ENCODE results near the gene TRAP1.
"Not testable (repeated sequence)": the region's sequence is repeated elsewhere in the genome, so short reads cannot be mapped to it uniquely, and the experiment has no call there.

The TRAP1 gene

GRCh38 chr16:3735541-3735940 lies 18.2 kb upstream of the TRAP1 start:
- no peak for DNase-seq

DNA sequence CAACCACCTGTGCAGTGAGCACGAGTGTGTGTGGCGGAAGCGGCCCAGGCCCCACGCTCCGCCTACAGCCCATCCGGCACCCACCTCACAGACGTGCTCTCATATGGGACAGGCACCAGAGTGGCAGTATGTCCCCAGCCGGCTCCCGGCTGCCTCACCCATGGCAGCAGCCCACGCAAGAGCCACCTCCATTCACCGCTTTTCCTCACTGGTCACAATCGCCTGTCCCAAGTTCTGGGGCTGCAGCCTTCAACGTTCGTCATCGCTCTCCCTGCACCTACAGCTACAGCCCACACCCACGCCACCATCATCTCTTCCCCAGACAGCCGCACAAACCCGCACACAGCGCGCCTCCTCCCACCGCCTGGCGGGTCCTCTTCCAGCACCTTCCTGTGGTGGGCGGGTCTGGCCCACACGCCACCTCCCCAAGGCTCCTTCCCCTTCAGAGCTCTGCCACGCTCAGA lies 17.5 kb upstream of the TRAP1 start:
- DNase-seq, result no peak

DNA sequence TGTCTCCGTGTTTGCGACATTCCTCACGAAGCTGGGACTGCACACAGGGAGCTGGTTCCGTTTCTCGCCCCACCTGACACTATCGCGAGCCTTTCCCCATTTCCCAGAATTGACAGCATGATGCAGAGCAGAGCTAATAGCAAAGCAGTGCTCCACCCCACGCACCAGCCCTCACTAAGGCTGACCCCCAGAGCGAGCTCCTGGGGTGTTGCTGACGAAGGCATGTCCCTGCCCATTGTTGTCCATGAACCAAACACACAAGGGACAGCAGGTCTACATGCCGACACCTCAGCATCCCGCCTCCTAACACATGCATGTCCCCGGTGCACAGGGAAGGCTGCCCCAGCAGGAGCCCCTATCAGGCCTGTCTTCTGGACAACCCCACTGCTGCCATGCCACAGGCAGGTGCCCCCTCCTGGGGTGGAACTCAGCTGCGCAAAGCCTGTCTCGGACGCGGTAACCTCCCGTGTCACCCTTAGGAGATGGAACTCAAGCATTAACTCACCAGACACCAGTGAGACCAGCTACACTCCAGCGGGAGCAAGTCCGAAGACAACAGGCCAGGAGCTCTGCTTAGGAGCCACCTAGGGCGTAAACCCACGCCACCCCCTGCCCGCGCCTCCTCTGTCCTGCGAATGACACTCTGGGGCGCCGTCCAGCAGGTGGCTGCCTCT lies 16.9 kb upstream of the TRAP1 start:
- DNase-seq, result no peak

DNA sequence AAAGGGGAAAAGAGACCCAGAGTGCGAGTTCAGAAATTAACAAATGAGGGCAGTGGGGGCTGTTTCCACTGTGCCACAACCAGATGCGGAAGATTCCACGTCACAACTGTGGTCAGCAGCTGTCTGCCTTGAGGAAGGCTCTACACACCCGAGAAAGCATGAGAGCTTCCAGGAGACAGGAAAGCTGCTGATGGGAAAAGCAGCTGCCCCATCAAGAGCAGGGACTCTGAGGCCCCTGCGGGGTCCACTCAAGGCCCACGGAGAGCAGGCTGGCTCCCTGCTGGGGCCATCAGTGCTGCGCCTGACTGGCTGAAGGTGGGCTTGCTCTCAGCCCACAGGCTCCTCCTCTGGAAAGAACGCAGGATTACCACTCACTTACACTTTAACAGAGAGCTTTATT lies 14.8 kb upstream of the TRAP1 start:
- no peak for DNase-seq

DNA sequence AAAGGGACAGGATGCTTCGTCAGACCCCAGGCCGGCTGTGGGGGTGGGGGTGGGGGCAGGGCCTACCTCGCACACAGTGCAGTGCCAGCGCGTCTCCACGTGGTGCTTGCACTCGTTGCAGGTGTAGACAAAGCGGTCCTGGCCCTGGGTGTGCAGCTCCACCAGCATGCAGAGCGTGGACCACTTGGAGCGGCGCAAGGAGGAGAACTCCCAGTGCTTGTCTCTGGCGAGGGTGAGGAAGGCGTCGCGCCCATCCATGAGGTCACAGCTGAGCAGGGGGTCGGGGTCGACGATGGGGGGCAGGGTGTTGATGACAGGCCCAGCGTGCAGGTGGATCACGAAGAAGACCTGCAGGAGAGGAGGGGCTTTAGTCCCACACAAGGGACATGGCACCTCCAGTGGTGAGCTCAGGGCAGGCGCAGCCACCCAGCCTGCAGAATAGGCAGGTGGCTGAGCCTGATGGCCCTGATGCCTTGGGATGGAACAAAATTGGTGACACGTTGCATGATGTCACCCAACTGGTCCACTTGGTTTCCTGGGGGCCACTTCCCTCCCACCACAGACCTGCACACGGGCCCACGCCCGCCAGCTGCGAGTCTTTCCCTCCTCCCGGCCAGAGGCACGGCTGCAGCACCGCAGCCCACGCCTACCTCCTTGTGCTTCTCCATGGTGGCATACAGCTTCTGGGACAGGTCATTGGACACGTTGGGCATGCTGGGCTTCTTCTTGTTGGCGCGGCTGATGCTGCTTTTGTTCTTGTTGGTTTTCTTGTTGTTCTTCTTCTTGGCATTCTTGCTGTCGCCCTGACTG lies 14.0 kb upstream of the TRAP1 start:
- DNase-seq, result no peak

DNA sequence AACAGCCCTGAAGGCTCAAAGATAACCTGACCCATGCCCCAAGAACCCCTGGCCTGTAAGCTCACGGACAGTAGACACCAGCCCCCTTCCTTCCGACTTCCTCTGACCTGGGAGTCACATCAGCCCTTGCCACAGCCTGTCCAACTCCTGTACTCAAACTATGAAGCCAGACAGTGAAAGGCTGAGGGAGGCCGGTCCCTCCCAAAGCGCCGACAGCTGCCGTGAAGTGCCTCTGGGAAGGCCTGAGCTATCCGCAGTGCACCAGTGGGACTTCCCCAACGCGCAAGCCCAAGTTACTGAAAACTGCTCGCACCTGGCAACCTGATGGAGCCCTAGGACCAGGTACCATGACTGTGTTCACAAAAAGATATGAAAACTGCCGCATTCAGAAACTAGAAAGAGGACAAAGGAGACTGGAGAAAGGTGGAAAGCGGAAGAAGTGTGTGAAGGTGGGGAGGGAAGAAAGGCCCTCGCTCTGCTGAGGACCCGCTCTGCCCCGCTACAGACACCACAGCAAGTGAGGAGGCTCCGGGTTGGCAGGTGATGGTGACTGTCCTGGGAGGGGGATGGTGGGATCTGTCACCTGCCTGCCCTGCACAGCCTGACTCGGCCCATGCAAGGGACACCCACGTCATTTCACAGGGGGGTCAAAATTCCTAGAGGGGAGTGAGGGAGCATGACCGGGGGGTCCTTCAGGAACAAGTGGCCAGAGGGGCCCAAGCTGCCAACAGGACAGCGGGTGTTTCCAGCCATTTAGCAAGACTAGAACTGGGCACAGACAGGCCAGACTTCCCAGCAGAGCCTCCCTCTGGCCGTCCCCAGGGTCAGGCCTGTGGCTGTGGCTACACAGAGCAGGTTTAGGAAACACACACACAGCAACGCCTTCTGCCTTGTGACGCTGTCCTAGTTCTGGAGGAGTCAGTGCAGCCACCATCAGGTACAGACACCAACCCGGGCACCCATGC lies 13.1 kb upstream of the TRAP1 start:
- DNase-seq, result no peak

DNA sequence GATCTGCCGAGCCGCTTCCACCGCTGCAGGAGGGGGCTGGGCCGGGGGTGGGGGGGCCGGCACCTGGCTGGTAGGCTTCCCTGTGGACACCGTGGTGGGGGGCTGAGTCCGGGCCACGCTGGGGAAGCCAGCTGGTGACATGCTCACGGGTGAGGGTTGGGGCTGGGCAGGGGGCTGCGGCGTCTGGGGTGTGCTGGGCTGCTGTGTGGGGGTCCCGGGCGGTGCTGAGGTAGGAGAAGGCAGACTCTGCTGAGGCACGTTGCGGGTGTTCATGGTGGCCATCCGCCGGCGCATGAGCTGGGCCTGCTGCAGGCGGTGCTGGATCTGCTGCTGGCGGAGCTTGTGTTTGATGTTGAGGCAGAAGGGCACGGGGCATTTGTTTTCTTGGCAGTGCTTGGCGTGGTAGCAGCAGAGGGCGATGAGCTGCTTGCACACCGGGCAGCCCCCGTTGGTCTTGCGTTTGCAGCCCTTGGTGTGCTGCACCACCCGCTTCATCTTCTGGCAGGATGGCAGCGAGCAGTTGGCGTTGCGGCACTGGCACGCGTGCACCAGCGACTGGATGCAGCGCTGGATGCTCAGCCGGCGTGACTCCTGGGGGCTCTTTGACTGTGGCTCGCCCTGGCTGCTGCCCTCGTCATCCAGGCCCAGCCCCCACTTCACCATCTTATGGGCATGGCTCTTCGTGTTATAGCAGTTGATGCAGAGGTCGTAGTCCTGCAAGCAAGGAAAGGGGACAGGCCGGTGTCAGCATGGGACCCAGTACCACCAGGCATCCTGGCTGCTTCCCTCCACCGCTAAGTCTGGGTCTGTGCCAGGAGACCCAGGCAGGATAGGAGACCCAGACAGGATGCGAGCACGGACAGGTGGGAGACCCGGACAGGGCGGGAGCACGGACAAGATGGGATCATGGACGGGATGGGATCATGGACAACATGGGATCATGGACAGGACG lies 12.1 kb upstream of the TRAP1 start:
- DNase-seq, result no peak

DNA sequence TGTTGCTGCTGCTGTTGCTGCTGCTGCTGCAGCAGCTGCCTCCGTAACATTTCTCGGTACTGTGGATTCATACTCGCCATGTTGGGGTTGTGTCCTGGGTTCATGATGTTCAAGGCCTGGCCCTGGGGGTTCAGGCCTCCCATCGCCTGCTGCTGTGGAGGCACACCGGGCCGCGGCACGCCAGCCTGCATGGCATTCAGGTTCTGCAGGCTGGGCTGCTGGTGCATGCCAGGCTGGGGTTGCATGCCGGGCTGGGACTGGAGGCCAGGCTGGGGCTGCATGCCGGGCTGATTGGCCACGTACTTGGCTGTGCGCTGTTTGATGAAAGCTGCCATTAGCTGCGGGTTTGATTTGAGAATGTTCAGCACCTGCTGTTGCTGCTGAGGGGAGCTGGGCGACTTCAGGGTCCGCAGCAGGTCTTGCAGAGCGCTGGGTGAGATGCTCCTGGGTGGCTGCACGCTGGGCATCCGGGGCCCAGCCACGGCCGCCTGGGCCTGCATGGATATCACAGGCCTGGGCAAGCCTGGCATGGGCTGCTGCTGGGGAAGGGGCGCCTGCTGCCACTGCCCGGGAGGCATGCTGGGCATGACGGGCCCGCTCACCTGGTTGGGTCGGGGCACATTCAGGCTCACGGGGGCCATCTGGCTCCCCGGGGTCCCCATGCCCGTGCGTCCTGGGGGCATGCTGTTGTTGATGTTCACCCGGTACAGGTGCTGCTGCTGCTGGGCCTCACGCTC lies 11.3 kb upstream of the TRAP1 start:
- no peak for DNase-seq

- DNase-seq, result no peak
Observed at GRCh38 chr16:3727806-3728381, 10.6 kb upstream of the TRAP1 start.

DNA sequence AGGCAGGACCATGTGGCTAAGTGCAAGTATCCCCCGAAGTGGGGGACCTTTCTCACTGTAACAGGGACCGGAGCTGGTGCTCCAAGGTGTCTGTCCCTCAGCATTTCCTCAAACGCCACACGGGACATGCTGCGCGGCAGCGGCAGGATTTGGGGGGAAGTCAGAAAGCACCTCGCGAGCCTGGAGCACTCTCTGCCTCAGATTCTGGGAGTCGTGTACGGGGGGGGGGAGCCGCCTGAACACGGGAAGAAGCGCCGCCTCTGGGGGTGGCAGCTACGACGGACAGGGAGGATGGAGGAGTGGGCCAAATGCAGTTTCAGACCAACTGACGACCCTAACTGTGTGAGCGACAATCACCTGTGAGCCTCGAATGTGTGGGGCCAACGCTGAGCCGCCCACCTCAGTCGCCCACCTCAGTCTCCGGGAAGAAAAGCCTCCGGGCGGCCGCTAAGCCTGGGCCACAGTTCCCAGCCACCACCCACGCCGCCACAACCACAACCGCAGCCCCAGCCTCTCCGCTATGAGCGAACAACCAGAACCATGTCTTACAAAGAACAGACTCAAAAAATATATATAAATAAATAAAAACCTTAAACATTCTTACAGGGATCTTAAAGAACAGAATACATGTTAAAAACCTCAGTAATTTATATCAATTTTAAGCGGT lies 8.8 kb upstream of the TRAP1 start:
- no peak for DNase-seq

- no peak for DNase-seq
Observed at GRCh38 chr16:3725276-3725675, 8.0 kb upstream of the TRAP1 start.

DNA sequence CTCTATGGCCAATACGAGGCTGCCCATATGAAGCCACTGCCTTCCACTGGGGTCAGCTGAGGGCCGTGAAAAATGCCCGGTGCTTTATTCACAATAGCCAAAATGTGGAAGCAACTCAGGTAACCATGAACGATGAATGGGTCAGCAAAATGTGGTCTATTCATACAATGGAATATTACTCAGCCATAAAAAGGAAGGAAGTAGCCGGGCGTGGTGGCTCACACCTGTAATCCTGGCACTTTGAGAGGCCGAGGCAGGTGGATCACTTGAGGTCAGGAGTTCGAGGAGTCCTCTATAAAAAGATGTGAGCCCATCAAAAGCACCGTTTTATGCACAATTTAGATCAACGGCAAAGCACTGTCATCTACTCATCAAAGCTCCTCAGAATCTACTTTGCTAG lies 5.2 kb upstream of the TRAP1 start:
- DNase-seq, result no peak

DNA sequence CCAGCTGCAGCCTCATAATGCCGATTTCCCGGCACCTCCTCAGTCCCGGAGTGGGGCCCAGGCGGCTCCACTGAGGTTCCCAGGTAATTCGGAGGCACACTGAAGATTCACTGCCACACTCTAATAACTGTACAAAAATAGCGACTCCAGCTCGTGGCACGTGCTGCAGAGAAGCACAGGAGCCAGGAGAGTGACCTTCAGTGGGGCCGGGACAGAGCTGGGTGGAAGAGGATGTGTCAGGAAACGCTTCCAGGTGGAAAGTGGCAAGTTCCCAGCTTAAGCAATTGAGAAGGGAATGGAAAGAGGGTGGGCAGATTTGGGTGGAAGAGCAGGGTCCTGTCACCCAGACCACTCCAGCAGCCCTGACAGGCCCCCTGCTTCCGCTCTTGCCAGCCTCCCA lies 3.1 kb upstream of the TRAP1 start:
- DNase-seq, result no peak

DNA sequence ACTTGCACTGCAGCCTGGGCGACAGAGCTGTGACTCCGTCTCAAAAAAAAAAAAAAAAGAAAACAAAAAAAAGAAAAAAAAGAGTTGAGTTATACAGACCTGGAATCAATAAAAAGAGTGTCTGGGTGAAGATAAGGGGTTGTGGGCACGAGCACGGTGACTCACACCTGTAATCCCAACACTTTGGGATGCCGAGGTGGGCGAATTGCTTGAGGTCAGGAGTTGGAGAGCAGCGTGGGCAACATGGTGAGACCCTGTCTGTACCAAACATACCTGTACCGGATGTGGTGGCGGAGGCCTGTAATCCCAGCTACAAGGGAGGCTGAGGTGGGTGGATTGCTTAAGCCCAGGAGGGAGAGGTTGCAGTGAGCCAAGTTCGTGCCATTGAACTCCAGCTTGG lies 1.3 kb upstream of the TRAP1 start:
- no peak for DNase-seq

- no peak for DNase-seq
Observed at GRCh38 chr16:3718019-3718391, 681 bp upstream of the TRAP1 start.

- DNase-seq, result peak; percentile 9 to 39 (median 24)
Observed at GRCh38 chr16:3716831-3717234, 491 bp downstream of the TRAP1 start.

- DNase-seq, result no peak
Observed at GRCh38 chr16:3715430-3715829, 1.9 kb downstream of the TRAP1 start.

- DNase-seq, result not testable (repeated sequence)
Observed at GRCh38 chr16:3714378-3714777, 2.9 kb downstream of the TRAP1 start.

- DNase-seq, result no peak
Observed at GRCh38 chr16:3713587-3714242, 3.6 kb downstream of the TRAP1 start.

DNA sequence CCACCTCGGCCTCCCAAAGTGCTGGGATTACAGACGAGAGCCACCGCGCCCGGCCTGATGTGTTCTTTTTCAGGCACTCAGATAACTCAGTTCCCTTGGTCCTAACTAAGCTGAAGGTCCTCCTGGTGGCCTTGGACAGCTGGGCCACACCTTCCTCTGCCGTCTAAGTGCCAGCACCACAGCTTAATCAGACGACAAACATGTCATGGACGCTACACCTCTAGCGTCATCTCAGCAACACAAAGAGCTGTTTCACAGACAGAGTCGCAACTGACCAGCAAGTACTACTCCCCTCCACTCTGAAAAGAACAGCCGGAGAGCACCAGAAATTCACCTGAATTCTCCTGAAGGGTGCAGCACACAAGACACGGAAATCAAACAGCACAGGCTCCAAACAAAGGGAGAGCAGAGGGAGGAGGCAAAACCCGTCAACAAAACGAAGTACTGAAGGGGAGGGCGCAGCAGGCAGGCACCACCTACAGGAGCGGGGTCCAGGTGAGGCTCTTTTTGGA lies 4.4 kb downstream of the TRAP1 start:
- no peak for DNase-seq

All from suppressor macrophage treated with lipopolysaccharide for 1 hour (primary cell).